Hematopoietic multipotent progenitor cell (in vitro differentiated cells): ENCODE results near the gene SNTN. TPM values are rescaled to one million over a fixed set of nuclear protein-coding genes. Genes with fewer than 3 reads are reported as not detected.

ENCODE experiments used
- DNase-seq, 3 donors: peaks; one replicate each; pipeline ENCODE4 v3.0.0-alpha.2; 2011 to 2015; ENCODE audit warnings: low read depth in 2 of 3, low spot score in 2 of 3
- total RNA-seq: library from RNA; depleted of rRNA; stranded (reverse); fragments of >200 nt; gene quantifications from one replicate; pipeline ENCODE4 v1.2.3, GENCODE V29; 2012

Gene SNTN
- total RNA-seq, 1 donor = not detected

DNA sequence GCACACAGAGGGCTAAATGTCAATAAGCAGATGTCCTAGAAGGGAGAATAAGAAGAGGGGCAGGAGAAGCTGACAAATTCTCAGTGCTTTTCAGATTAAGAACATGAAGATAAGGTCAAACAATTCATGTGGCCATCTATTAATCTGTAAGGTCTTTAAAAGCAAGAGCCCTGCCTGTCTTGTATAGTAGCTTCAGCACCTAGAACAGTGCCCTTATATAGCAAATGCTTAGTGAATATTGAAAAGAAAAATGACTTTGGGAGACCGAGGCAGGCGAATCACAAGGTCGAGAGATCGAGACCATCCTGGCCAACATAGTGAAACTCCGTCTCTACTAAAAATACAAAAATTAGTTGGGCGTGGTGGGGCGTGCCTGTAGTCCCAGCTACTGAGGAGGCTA, 18.1 kb downstream of the SNTN start:
- no peak for DNase-seq

DNA sequence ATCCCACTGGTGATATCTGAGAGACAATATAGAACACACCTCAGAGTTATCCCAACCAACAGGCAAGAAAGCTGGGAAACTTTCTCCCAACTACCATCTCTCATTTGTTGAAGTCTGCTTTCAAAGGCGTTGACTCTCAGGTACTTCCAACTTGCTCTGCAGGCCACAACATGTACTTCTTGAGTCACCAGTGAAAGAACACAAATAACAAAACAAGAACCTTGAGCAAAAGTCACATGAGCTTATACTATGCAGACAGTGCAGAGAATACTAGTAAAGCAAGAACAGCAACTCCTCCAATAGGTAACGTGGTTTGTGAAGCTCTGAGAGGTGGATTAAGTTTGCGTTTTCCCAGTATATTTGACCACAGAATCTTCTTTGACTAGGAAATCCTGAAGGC, 20.6 kb downstream of the SNTN start:
- no peak for DNase-seq

DNA sequence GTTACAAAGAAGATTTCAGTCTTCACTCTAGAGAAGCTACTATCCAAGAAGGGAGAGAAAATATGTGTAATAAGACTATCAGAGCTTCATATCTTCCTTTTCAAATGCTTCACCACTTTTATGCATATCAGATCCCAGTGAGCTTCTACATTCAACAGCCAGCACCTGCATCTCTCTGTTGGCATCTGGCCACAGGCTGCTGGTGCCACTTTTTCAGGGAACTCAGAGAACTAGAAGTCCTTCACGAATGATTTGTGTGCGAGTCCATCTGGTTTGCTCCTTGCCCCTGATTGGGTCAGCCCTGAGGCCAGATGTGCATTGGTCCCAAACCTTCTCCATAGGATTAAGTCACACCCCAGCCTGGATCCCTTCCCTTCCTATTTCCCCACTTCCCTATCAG, 22.1 kb downstream of the SNTN start:
- DNase-seq = no peak

GRCh38 chr3:63679186-63679585, 26.7 kb downstream of the SNTN start:
- DNase-seq = no peak

DNA sequence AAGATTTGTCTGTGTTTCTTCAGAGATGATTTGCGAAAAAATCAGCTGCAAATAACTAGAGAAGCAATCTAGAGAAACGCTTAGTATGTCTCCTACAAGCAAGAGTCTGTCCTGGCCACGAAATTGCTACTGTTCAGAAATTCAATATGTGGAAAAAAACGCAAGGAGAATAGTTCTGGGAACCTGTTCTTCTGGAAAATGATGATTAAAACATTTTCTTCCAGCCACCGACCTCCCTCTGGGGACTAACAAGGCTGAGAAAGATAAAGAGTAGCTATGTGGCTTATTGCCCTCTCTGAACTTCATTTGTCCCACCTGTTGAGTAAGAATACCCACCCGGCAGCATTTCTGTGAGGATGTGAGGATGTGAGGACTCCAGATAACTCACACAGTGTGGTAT, 31.6 kb downstream of the SNTN start:
- DNase-seq = no peak

DNA sequence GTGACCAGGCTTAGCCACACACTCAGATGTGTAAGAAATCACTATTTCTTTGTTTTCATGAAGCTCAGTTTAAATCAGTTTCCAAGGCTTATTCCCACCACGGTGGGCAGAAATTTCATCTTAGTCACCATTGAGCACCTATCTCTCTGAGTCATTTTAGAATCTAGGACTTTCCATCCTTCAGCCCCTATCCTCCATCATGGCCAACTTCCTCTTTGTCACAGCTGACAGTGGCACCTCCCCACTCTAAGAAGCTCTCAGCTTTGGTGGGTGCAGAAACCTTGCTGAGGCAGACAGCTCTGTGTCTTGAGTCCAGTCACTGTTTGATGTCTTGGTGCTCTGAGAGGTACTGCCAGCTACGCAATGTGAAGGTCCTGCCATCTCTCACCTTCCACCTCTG, 32.9 kb downstream of the SNTN start:
- no peak for DNase-seq

- no peak for DNase-seq
Measured at GRCh38 chr3:63687278-63688225, 35.1 kb downstream of the SNTN start.

GRCh38 chr3:63689285-63689684, 36.8 kb downstream of the SNTN start:
- DNase-seq = no peak

GRCh38 chr3:63693351-63693750, 40.9 kb downstream of the SNTN start:
- no peak for DNase-seq

DNA sequence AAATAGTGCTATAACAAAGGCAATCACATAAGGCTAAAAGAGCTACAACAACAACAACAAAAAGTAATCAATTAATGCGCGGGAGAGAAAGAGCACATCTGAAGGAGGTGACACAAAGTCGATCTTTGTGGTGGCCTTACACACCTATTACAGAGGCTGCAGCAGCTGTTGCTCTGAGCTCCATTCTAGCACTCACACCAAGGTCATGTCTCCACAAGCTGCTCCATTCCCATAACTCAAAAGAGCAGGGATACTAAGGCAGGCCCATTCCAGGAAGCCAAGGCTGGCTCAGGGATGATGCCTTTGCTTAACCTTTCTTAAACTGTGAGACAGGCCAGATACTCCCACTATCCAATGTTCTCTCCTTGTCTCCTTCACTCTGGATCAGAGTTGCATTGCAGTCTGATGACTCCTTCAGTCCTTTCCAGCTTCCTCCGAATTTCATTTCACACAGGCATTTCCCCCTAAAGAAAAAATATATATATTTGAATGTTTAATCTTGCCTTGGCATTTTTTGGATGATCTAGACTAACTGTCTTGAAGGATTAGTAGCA, 52.7 kb downstream of the SNTN start:
- no peak for DNase-seq

DNA sequence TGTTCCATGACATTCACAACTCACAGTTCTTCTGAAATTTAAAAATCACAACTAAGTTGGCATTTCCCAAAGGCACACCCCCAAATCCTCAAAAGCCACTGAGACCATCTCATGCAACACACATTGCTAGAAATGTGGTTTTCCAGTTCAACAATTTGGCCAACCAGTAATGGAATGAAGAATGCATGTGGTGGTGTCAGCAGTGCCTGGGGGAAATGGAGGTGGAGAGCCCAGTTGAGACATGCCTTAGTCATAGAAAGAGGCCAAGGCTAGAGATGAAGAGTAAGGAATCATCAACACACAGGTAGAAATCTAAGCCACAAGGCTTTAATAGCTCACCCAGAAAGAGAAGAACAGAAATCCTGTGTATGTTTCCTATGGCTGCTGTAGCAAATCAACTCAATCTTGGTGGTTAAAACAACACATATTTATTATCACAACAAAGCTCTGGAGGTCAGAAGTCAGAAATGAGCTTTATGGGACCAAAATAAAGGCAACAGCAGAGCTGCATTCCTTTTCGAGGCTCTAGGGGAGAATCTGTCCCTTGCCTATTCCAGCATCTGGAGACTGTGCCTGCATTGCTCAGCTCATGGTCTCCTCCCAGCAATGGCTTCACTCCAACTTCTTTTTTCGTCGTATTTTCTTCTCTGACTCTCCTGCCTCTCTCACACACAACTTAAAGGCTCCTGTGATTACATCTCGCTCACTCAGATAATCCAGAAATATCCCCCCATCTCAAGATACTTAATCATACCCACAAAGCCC, 54.0 kb downstream of the SNTN start:
- DNase-seq = no peak

GRCh38 chr3:63707731-63708130, 55.3 kb downstream of the SNTN start:
- DNase-seq = no peak

DNA sequence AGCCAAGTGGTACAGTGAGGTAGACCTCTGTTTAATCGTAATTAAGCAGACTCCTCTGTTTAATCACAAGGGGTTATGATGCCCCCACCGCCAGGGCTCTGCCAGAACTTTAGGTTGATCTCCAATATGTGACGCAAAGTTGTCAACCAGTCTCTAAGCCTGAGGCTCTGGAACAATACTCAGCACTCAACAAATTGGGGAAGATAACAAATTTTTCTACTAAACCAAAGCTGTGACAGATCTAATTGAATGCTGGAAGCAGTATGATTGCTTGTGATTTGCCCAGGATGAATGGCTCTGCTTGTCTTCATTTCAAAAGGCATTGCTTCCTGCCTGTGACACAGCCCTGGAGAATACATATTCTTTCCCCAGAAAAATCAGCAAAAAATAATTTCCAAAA, 57.1 kb downstream of the SNTN start:
- no peak for DNase-seq

Other genes starting within 250 kb of the SNTN start
- not detected for gene C3orf49, start 166.6 kb downstream of the SNTN start, total RNA-seq
- gene THOC7, start 211.1 kb downstream of the SNTN start, total RNA-seq = 11.0 TPM
- gene ATXN7, start 211.2 kb downstream of the SNTN start, total RNA-seq = 21.5 TPM